HL-60/S4 treated with phorbol 12-myristate 13-acetate at 8.2 ng/mL for 4 days and 3 days (cell line): ENCODE data around the gene QTRT2.

Experiments
- in situ Hi-C: fragments of 300-500 bp; cut with MboI; formaldehyde crosslinking; loops from 2 replicates; pipeline ENCODE4 v1.15.0; 2022; ENCODE audit warnings: low sequenced_read_pairs

The QTRT2 gene

GRCh38 chr3:114120211-114120610 is 63.7 kb downstream of the QTRT2 start:
- in situ Hi-C loops: no loop called here

DNA sequence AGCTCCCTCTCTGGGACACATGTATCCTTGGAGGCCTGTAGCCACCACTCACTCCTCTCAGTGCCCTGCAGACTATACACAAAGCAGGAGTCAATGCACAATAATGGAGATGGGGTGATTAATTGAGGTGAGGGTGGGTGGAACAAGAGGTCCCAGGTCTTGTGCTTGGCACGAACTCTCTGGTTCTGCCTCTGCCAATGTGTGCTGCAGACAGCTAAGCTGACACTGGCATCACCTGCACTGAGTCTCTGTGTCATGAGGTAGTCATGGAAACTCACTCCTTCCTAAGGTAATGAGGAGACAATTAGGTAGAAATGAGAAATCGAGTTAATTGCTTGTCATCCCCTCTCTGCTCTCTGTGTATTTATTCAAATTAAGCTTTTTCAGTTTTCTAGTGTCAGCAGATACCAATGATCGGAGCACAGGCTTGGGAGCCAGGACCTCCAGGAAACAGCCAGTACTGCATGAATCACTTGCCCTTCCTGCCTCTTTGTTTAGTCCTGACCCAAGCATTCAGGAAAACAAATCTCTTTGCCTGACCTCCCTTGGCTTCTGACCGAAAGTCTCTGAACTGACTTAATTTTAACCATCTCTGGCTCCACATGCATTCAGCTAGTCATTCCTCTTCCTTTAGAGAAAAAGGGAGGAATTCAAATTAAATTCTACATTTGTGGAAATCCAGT is 65.6 kb downstream of the QTRT2 start:
- in situ Hi-C loops: no loop called here

DNA sequence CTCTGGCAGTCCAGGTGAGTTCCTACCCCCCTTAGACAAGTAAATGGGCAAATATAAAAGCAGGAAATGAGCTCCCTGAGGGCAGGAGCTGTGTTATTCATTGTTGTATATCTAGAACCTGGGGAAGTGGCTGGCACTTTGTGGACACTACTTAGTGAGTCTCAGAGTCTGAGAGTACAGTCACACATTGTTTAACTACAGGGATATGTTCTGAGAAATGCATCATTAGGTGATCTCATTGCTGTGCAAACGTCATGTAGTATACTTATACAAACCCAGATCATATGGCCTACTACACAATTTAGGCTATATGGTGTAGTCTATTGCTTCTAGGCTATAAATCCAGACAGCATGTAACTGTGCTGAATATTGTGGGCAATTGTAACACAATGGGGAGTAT is 69.9 kb downstream of the QTRT2 start:
- in situ Hi-C loops: no loop called here

DNA sequence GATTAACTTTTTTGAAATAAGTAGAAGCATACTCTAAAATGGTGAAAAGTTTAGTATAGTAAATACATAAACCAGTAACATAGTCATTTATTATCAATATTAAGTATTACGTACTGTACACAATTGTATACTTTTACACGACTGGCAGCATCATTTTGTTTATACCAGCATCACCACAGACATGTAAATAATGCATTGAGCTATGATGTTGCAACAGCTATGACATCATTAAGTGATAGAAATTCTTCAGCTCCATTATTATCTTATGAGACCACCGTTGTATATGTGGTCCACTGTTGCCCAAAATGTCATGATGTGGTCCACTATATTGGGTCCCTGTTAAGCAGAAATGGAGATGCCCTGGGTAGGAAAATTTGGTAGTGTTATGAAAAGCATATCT is 71.0 kb downstream of the QTRT2 start:
- in situ Hi-C loops: no loop called here

DNA sequence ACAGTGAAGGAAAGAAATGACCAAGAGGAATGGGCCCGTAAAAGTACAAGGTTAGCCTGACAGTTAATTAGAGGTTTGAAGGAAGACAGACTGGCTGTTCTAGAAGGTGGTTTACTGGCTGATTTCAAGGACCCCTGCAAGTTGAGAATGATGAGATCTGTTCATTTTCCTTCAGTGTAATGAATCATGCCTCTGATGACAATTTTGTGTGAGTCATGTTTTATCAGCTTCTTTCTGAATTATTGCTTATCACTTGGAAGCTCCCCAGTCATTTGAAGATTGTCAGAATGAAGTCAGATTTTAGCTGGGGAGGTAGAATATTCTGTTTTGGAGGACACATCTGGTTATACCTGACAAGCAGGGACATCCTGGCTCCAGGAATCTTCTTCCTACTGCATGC is 71.7 kb downstream of the QTRT2 start:
- in situ Hi-C loops: no loop called here

DNA sequence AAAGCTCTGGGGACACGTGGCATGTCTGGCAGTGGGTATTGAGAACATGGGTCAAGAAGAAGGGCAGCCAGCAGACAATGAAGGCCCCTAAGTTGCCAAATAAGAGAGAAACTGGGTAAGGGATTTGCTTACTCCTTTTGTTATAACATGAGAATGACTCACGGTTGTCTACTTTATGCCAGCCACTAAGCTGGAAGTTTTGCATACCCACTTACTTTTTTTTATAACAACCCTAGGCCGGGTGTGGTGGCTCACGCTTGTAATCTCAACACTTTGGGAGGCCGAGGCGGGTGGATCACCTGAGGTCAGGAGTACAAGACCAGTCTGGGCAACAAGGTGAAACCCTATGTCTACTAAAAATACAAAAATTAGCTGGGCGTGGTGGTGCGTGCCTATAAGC is 72.3 kb downstream of the QTRT2 start:
- in situ Hi-C loops: no loop called here

GRCh38 chr3:114132500-114132899 is 76.0 kb downstream of the QTRT2 start:
- in situ Hi-C loops: no loop called here

DNA sequence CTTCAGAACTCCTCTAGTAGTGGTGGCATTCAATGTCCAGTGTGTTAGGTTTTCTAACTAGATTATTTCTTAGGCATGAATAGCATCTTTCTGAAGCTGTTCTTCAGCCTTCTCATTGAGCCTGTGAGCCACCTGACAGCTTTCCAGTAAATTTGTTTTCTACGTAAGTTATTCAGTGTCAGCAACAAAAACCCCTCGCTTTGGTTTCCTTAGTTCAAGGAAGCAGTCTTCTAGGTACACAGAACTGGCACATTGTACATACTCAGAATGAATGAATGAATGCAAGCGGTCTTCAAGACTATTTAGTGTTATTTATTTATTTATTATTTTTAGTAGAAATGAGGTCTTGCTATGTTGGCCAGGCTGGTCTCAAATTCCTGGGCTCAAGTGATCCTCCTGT is 77.4 kb downstream of the QTRT2 start:
- in situ Hi-C loops: no loop called here
